ENCODE measurements around the gene DNAH14. TPM values are rescaled to one million over a fixed set of nuclear protein-coding genes. Genes with fewer than 3 reads are reported as not detected.

Gene DNAH14
- total RNA-seq, 1 donor from 2014 or later = 14.4 TPM

DNA sequence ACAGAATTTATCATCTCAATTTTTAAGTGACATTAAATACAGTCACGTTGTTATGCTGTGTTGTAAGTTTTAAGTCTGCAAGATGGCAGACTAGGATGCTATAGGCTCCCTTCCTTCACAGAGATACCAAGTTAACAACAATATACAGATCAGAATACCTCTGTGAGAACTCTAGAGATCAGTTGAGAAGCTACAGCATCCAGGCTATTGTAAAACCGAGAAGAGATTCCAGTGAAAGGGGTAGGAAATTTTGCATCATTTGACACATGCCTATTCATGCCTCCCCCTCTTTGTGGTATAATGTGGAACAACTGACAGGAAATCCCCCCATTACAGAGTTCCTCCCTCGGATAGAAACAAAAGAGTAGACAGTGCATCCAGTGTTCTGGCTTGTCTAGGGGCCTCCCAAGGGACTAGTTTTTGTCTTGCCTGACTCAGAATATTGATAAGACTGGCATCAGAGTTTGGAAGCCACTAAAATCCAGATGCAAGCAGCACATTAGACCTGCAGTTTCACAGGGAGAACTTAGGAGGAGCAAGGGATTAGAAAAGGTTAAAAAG is 417.7 kb downstream of the DNAH14 start:
- Histone ChIP-seq H3K9me3 (no peaks in the 10 kb centered on the region), H3K36me3 (no peaks in the 10 kb centered on the region), H3K4me3 (no peak overlapping the region), H3K27me3 (ENCODE audit: low read depth) (no peaks in the 10 kb centered on the region), H3K27ac (no peak overlapping the region), H3K4me1 (no peaks in the 10 kb centered on the region)
- intact Hi-C loops (cut with DNase I) = no loop called here
- DNase-seq = no peak
- TF ChIP-seq CTCF (IDR thresholded peaks at IDR 0.05) = no peak
- no peak for ATAC-seq

DNA sequence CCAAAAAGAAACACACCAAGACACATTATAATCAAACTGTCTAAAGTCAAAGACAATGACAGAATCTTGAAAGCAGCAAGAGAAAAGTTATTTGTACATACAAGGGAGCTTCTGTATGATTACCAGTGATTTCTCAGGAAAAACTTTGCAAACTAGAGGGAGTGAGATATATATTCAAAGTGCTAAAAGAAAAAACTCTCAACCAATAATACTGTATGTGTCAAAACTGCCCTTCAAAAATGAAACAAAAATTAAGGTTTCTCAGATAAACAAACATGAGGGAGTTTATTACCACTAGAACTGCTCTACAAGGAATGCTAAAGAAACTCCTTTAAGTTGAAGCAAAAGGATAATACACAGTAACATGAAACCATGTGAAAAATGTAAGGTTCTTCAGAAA is 418.9 kb downstream of the DNAH14 start:
- ATAC-seq = no peak
- no peaks in the 10 kb centered on the region for H3K36me3 ChIP-seq
- no peak for TF ChIP-seq CTCF (IDR thresholded peaks at IDR 0.05)
- H3K27me3 ChIP-seq (ENCODE audit: low read depth) = no peaks in the 10 kb centered on the region
- no peaks in the 10 kb centered on the region for H3K4me1 ChIP-seq
- H3K9me3 ChIP-seq = no peaks in the 10 kb centered on the region
- intact Hi-C loops (cut with DNase I) = no loop called here
- DNase-seq = no peak
- no peak overlapping the region for H3K27ac ChIP-seq
- H3K4me3 ChIP-seq = no peak overlapping the region

DNA sequence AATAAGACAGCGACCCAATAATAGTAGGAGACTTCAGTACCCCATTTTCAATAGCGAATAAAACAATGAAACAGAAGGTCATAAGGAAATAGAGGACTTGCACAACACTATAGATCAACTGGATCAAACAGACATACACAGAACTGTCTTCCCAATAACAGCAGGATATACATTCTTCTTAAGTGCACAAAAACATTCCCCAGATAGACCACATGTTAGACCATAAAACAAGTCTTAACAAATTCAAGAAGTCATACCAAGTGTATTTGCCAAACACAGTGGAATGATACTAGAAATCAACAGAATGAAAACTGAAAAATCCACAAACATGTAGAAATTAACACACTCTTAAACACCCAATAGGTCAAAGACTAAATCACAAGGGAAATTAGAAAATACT is 420.4 kb downstream of the DNAH14 start:
- Histone ChIP-seq H3K27ac (no peak overlapping the region), H3K4me1 (no peaks in the 10 kb centered on the region), H3K27me3 (ENCODE audit: low read depth) (no peaks in the 10 kb centered on the region), H3K9me3 (no peaks in the 10 kb centered on the region), H3K4me3 (no peak overlapping the region), H3K36me3 (no peaks in the 10 kb centered on the region)
- intact Hi-C loops (cut with DNase I) = no loop called here
- no peak for TF ChIP-seq CTCF (IDR thresholded peaks at IDR 0.05)
- ATAC-seq (no peak), DNase-seq (no peak)

DNA sequence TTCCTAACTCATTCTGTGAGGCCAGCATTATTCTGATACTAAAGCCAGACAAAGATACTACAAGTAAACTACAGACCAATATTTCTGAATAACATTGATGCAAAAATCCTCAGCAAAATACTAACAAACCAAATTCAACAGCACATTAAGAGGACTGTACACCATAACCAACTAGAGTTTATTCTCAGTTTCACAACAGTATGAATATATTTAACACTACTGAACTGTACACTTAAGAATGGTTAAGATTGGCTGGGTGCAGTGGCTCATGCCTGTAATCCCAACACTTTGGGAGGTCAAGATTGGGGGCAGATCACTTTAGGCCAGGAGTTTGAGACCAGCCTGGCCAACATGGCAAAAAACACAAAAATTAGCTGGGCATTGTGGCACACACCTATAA is 421.4 kb downstream of the DNAH14 start:
- ATAC-seq (no peak), DNase-seq (no peak)
- intact Hi-C loops (cut with DNase I) = no loop called here
- H3K9me3 ChIP-seq = no peaks in the 10 kb centered on the region
- H3K4me3 ChIP-seq = no peak overlapping the region
- no peak overlapping the region for H3K27ac ChIP-seq
- TF ChIP-seq CTCF (IDR thresholded peaks at IDR 0.05) = no peak
- no peaks in the 10 kb centered on the region for H3K27me3 ChIP-seq (ENCODE audit: low read depth)
- H3K36me3 ChIP-seq = no peaks in the 10 kb centered on the region
- no peaks in the 10 kb centered on the region for H3K4me1 ChIP-seq

GRCh38 chr1:225354906-225355305 is 425.4 kb downstream of the DNAH14 start:
- no peaks in the 10 kb centered on the region for H3K27me3 ChIP-seq (ENCODE audit: low read depth)
- H3K36me3 ChIP-seq = no peaks in the 10 kb centered on the region
- no peak for ATAC-seq
- intact Hi-C loops (cut with DNase I) = no loop called here
- DNase-seq = no peak
- H3K9me3 ChIP-seq = no peaks in the 10 kb centered on the region
- no peak overlapping the region for H3K27ac ChIP-seq
- no peak for TF ChIP-seq CTCF (IDR thresholded peaks at IDR 0.05)
- H3K4me3 ChIP-seq = no peak overlapping the region
- no peaks in the 10 kb centered on the region for H3K4me1 ChIP-seq

GRCh38 chr1:225355863-225356262 is 426.4 kb downstream of the DNAH14 start:
- intact Hi-C loops (cut with DNase I) = no loop called here

More at GRCh38 chr1:225355863-225356262, 426.4 kb downstream of the DNAH14 start:
- no peaks in the 10 kb centered on the region for H3K4me1 ChIP-seq
- no peak overlapping the region for H3K4me3 ChIP-seq
- ATAC-seq (no peak), DNase-seq (no peak)
- H3K36me3 ChIP-seq = no peaks in the 10 kb centered on the region
- no peak for TF ChIP-seq CTCF (IDR thresholded peaks at IDR 0.05)
- no peaks in the 10 kb centered on the region for H3K9me3 ChIP-seq
- H3K27ac ChIP-seq = no peak overlapping the region
- H3K27me3 ChIP-seq (ENCODE audit: low read depth) = no peaks in the 10 kb centered on the region
